IPS DF 4.7 (cell line): Measurements from ENCODE around the gene ACOT13.
"Not testable (repeated sequence)": the region's sequence is repeated elsewhere in the genome, so short reads cannot be mapped to it uniquely, and the experiment has no call there.

Experiments used
- DNase-seq: peaks from one replicate; pipeline ENCODE4 v3.0.0-alpha.2; 2013; ENCODE audit warnings: low spot score; ENCODE audit errors: extremely low read depth

ACOT13 gene

GRCh38 chr6:24721461-24722215 lies 54.8 kb downstream of the ACOT13 start:
- no peak for DNase-seq

GRCh38 chr6:24723270-24723669 lies 56.4 kb downstream of the ACOT13 start:
- DNase-seq, result no peak

- DNase-seq, result not testable (repeated sequence)
These were observed 63.8 kb downstream of the ACOT13 start for GRCh38 chr6:24730653-24731052.

- not testable (repeated sequence) for DNase-seq
These were observed 64.7 kb downstream of the ACOT13 start for GRCh38 chr6:24731456-24732134.

GRCh38 chr6:24734166-24734565 lies 67.3 kb downstream of the ACOT13 start:
- no peak for DNase-seq

GRCh38 chr6:24734710-24735109 lies 67.8 kb downstream of the ACOT13 start:
- not testable (repeated sequence) for DNase-seq

- no peak for DNase-seq
These were observed 71.9 kb downstream of the ACOT13 start for GRCh38 chr6:24738741-24739140.

- no peak for DNase-seq
These were observed 74.0 kb downstream of the ACOT13 start for GRCh38 chr6:24740861-24741260.

- no peak for DNase-seq
These were observed 75.4 kb downstream of the ACOT13 start for GRCh38 chr6:24742216-24742738.

- no peak for DNase-seq
These were observed 76.5 kb downstream of the ACOT13 start for GRCh38 chr6:24743265-24743943.

GRCh38 chr6:24743944-24744335 lies 77.1 kb downstream of the ACOT13 start:
- no peak for DNase-seq

GRCh38 chr6:24744911-24745310 lies 78.0 kb downstream of the ACOT13 start:
- no peak for DNase-seq

GRCh38 chr6:24749297-24749696 lies 82.4 kb downstream of the ACOT13 start:
- no peak for DNase-seq

- DNase-seq, result not testable (repeated sequence)
These were observed 84.0 kb downstream of the ACOT13 start for GRCh38 chr6:24750878-24751277.

GRCh38 chr6:24752503-24752902 lies 85.6 kb downstream of the ACOT13 start:
- DNase-seq, result no peak

- no peak for DNase-seq
These were observed 86.1 kb downstream of the ACOT13 start for GRCh38 chr6:24752917-24753492.

GRCh38 chr6:24753545-24753944 lies 86.7 kb downstream of the ACOT13 start:
- DNase-seq, result no peak

GRCh38 chr6:24754378-24754777 lies 87.5 kb downstream of the ACOT13 start:
- DNase-seq, result not testable (repeated sequence)
